ENCODE data around the gene ATG13. TPM values are rescaled to one million over a fixed set of nuclear protein-coding genes. Genes with fewer than 3 reads are reported as not detected.

Gene ATG13
- polyA plus RNA-seq, 1 donor from 2014 or later, result 55.7 TPM

DNA sequence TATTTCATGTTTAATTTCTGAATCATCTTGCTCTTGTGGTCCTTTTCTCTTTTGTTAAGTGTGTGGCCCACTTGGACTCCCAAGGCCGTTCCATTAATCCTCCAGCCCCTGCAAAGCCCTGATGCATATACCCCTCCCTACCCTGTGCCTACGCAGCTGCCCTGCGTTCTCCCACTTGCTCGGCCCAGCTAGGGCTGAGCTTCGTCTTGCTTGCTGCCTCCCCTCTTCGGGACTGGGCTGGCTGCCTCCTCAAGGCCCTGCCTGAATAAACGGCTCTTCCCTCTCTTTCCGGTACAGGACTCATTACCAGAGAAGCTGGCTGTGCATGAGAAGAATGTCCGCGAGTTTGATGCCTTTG is 54.6 kb downstream of the ATG13 start:
- Mint-ChIP-seq H3K27ac (peak overlapping the region in 1 of 3 donors; percentile 76), H3K36me3 (peaks cover 4% of the 10 kb centered on the region), H3K4me1 (peaks cover 11 to 17% (median 13%) of the 10 kb centered on the region in 3 donors), H3K9me3 (no peaks in the 10 kb centered on the region), H3K4me3 (no peak overlapping the region), H3K27me3 (no peaks in the 10 kb centered on the region)

DNA sequence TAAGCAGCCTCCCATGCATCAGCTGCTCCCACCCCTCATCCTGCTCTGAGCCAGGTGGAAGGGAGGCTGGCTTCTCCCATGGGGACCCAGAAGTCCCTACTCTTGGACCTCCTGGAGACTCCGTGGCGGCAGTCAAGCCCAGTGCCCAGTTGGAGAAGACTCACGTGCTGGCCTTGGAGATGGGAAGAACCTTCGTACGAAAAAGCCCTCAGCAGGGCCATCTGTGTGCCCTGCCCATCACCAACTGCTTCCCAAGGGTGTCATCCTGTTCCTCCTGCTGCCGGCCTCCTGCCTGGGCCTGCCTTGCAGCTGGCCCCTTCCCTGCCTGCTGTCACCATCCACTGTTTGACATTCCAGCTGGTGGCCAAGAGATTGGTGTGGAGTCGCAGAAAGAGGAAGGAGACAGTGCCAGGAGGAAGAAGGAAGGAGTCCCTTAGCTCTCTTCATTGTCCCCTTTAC is 55.1 kb downstream of the ATG13 start:
- H3K4me3 Mint-ChIP-seq, result no peak overlapping the region
- peak overlapping the region in 1 of 3 donors; percentile 18 for H3K27ac Mint-ChIP-seq

DNA sequence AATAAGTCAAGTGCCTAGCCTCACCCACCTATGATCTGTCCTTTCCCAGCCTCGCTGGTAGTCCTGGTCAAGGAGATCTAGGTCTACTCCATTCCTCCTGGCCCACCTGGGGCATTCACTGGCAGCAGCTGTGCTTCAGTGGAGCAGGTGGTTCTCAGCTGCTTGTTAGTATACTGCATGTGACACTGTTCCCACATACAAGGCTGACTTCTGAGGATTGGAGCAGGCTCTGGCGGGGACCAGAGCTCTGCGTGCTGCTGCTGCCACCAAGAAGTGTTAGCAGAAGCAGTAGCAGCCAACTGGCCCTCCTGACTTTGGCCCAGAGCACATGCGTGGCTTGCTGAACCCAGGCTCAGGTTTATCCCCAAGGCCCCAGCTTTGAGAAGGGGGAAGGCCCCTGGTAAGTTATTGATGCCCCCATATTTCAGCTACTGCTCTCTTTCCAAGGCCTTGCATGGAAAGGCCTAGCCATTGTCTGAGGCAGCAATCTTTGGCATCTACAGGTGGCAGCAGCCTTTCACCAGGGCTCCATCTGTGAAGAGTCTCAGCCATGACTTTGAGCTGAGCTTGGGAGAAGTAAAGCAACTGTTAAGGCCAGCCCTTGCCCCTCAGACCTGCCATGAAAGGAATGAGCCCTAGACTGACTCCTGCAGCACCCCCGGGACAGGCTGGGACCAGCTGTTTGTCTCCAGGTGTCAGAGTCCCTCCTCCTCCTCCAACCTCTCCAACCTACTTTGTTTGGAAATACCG is 56.5 kb downstream of the ATG13 start:
- peaks cover 4% of the 10 kb centered on the region for H3K36me3 Mint-ChIP-seq
- no peaks in the 10 kb centered on the region for H3K27me3 Mint-ChIP-seq
- peaks cover 16 to 22% (median 18%) of the 10 kb centered on the region in 3 donors for H3K4me1 Mint-ChIP-seq
- H3K27ac Mint-ChIP-seq, result peak overlapping the region in 2 of 3 donors; percentile 81 to 92
- no peaks in the 10 kb centered on the region for H3K9me3 Mint-ChIP-seq
- peak overlapping the region in 2 of 4 donors; percentile 5 to 71 for H3K4me3 Mint-ChIP-seq

More for the DNA sequence above, 55.1 kb downstream of the ATG13 start:
- Mint-ChIP-seq H3K4me1 (peaks cover 16 to 22% (median 16%) of the 10 kb centered on the region in 3 donors), H3K9me3 (no peaks in the 10 kb centered on the region), H3K27me3 (no peaks in the 10 kb centered on the region), H3K36me3 (peaks cover 4% of the 10 kb centered on the region)

DNA sequence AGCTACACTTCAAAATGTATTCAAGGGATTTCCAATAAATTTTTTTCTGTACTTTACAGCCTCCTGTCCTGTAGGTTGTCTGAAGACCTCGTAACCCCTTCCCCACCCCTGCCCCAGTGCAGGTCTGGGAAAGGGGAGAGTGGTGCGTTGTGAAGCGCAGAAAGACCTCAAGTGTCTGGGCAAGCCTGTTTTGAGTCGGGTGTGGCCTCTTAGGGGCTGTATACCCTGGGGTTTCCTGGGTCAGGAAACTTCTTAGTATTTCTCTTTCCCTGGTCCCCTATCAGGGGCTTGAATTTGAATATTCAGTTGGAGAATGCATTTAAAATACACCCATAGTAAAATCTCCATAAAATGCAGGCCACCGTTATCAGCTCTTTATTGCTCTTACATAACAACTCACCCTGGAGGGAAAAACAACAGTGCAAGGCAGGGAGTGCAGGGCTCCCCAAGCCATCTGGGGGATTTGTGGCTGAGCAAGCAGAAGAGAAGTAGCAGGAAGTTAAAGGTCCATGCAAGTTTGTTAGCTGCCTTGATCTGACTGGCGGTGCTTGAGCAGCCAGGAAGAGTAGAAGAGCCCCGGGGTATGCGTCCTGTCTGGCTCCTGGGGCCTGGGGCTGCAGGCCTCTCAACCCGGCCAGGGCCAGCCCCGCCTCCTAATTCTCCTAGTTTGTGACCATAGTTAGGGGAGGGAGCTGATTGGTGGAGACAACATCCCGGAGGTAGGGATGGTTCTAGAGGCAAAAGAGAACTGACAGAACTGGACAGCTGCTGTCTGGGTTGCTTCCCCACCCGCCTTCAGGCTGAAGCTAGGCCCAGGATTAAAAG is 57.3 kb downstream of the ATG13 start:
- Mint-ChIP-seq H3K27ac (peak overlapping the region; percentile 81 to 92 (median 91)), H3K36me3 (peaks cover 4% of the 10 kb centered on the region)

DNA sequence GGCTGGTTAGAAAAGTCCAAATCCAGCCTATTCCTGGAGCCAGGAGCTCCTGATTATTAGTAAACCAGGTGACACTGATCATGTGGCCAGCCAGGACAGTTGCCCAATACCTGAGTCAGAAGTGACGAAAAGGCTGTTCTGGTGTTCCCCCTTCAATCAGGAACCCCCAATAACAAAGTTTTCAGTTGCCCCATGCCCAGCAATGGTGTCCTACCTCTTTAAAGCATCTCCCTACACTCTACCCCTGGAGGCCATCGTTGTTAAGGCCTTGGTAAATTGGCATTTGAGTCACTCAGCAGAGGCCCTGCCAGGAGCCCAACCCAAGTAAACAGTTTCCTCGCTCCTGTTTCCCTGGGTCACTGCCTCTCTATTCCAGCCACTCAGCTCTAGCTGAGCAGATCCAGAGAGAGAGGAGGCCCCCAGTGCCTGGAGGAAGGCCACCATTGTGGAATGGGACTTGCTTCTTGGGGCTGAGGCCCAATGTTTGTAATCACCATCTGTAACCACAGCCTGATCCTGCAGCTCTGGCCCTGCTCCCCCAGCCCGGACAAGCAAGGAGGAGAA is 58.0 kb downstream of the ATG13 start:
- Mint-ChIP-seq H3K27me3 (no peaks in the 10 kb centered on the region), H3K4me1 (peaks cover 16 to 22% (median 18%) of the 10 kb centered on the region in 3 donors), H3K4me3 (no peak overlapping the region), H3K36me3 (peaks cover 4% of the 10 kb centered on the region), H3K9me3 (no peaks in the 10 kb centered on the region), H3K27ac (peak overlapping the region; percentile 4 to 92 (median 91))

More for the DNA sequence above, 57.3 kb downstream of the ATG13 start:
- Mint-ChIP-seq H3K9me3 (no peaks in the 10 kb centered on the region), H3K27me3 (no peaks in the 10 kb centered on the region), H3K4me3 (peak overlapping the region in 2 of 4 donors; percentile 62 to 71), H3K4me1 (peaks cover 16 to 22% (median 18%) of the 10 kb centered on the region in 3 donors)

DNA sequence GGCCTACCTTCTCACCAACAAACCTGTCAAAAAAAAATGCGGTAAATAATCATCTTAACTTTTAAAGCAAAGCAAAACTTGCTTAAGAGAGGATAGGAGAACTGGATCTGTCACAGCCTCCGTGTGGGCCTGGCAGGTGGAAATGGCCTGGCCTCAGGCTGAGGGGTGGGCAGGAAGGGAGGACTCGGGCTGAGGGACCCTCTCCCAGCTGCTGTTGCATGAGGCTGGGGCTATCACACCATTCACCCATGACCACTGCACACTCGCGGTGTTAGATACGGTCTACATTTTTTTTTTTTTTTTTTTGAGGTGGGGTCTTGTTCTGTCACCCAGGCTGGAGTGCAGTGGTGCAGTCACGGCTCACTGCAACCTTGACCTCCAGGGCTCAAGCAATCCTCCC is 58.6 kb downstream of the ATG13 start:
- Mint-ChIP-seq H3K9me3 (no peaks in the 10 kb centered on the region), H3K27ac (peak overlapping the region in 2 of 3 donors; percentile 4 to 92), H3K36me3 (peaks cover 4% of the 10 kb centered on the region), H3K4me1 (peaks cover 16 to 21% (median 17%) of the 10 kb centered on the region in 3 donors), H3K27me3 (no peaks in the 10 kb centered on the region), H3K4me3 (peak overlapping the region in 1 of 4 donors; percentile 52)

DNA sequence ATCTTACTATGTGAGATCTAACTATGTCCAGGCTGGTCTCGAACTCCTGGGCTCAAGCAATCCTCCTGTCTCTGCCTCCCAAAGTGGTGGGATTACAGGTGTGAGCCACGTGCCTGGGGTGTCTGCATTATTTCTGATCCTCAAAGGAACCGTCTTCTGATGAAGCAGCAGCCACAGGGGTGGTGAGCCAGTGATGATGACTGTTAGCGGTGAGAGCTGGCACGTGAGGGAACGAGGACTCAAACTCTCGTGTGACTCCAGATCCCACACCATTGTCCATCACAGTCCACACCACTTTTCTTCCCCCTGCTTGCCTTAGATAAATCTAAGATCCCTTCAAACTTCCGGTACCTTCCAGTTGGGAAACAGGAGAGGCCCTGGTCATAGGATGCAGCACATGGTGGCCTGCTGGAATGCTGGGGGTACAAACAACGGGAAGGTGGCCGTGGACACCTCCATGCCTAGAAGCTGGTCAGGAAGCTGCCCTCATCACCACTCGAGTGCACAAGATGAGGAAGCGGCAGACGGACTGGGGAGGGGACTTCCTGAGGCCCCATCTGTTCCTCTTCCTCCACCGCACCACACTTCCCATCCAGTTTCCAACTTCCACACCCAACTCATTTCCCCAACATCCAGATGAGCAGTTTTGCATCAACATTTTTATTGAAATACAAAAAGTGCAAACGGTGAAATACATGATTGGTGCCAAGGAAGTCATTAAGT is 59.2 kb downstream of the ATG13 start:
- Mint-ChIP-seq H3K36me3 (peaks cover 4% of the 10 kb centered on the region), H3K9me3 (no peaks in the 10 kb centered on the region), H3K4me3 (peak overlapping the region in 2 of 4 donors; percentile 34 to 74), H3K27ac (peak overlapping the region; percentile 35 to 81 (median 44)), H3K4me1 (peaks cover 15 to 20% (median 16%) of the 10 kb centered on the region in 3 donors), H3K27me3 (no peaks in the 10 kb centered on the region)

DNA sequence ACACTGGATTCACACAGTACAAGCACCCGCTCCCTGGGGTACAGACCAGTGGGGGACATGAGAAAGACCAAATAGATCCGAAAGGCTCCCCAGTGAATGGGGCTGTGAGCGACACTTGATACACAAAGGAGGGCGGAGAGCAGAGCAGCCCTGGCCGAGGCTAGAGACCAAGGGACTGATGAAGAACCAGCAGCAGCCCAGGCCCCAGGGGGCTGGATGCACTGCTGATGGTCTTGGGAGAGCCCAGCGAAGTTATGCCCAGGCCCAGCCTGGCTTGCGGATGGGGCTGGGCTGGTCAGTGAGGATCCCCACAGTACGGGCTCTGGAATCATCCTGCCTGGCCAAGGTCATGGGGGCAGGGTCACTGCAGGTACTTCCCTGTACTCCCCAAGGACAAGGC is 59.8 kb downstream of the ATG13 start:
- H3K9me3 Mint-ChIP-seq, result no peaks in the 10 kb centered on the region
- peaks cover 4% of the 10 kb centered on the region for H3K36me3 Mint-ChIP-seq
- H3K4me1 Mint-ChIP-seq, result peaks cover 15 to 20% (median 16%) of the 10 kb centered on the region in 3 donors
- H3K4me3 Mint-ChIP-seq, result peak overlapping the region in 1 of 4 donors; percentile 74
- H3K27ac Mint-ChIP-seq, result peak overlapping the region; percentile 35 to 81 (median 44)
- H3K27me3 Mint-ChIP-seq, result no peaks in the 10 kb centered on the region

DNA sequence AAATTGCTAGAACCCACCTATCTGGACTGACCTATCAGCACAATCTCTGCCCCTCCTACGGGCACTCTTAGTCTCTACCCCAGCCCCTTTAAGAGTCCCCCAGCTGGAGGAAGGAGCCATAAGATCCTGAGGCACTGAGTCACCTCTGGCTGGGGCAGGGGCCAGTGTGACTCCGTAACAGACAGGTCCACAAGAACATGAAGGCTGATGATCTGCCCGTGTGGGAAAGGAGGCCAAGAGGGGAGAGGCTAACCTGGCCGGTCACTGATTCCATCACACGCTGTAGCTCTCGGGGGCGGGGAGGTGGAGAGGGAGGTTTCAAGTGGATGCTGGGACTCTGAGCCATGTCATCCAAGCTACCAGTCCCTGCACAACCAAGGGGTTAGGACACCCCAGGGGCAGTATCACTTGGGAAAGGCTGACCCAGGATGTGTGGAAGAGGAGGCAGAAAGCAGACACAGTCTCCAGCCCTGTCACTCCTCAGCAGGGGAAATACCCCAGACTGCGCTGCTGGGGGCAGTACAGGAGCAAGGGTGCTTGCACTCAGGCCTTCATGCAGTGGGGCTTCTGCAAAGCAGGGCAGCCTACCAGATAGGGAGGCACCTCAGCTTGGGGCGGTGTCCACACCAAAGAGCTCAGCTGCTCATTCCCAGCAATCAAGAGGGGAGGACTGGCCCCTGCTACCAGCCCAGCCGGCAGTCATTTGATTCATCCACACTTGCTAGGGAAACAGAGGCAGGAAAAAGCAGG is 60.8 kb downstream of the ATG13 start:
- Mint-ChIP-seq H3K4me1 (peaks cover 15 to 20% (median 16%) of the 10 kb centered on the region in 3 donors), H3K9me3 (no peaks in the 10 kb centered on the region), H3K27me3 (no peaks in the 10 kb centered on the region), H3K4me3 (no peak overlapping the region), H3K27ac (peak overlapping the region in 2 of 3 donors; percentile 16 to 36), H3K36me3 (peaks cover 2% of the 10 kb centered on the region)

DNA sequence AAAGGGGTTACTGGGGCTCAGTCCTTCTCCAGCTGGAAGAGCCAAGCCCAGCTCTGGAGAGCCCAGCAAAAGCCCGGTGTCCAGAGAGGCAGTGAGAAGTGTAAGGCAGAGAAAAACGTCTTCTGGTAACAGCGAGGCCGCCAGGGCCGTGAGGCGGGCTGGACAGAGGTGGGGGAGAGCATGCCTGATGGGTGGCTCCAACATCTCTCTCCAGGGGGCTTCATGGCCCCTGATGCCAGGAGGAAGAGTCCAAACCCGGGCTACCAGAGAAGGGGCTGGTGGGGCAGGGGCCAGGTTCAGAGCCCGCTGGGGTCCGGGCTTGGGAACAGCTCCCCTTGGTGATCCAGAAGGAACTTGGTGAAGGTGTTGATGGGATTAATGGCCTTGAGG is 61.4 kb downstream of the ATG13 start:
- H3K4me1 Mint-ChIP-seq, result peaks cover 15 to 20% (median 16%) of the 10 kb centered on the region in 3 donors
- H3K27ac Mint-ChIP-seq, result no peak overlapping the region
- H3K27me3 Mint-ChIP-seq, result no peaks in the 10 kb centered on the region
- H3K4me3 Mint-ChIP-seq, result peak overlapping the region in 1 of 4 donors; percentile 43
- H3K9me3 Mint-ChIP-seq, result no peaks in the 10 kb centered on the region
- H3K36me3 Mint-ChIP-seq, result peaks cover 2% of the 10 kb centered on the region

DNA sequence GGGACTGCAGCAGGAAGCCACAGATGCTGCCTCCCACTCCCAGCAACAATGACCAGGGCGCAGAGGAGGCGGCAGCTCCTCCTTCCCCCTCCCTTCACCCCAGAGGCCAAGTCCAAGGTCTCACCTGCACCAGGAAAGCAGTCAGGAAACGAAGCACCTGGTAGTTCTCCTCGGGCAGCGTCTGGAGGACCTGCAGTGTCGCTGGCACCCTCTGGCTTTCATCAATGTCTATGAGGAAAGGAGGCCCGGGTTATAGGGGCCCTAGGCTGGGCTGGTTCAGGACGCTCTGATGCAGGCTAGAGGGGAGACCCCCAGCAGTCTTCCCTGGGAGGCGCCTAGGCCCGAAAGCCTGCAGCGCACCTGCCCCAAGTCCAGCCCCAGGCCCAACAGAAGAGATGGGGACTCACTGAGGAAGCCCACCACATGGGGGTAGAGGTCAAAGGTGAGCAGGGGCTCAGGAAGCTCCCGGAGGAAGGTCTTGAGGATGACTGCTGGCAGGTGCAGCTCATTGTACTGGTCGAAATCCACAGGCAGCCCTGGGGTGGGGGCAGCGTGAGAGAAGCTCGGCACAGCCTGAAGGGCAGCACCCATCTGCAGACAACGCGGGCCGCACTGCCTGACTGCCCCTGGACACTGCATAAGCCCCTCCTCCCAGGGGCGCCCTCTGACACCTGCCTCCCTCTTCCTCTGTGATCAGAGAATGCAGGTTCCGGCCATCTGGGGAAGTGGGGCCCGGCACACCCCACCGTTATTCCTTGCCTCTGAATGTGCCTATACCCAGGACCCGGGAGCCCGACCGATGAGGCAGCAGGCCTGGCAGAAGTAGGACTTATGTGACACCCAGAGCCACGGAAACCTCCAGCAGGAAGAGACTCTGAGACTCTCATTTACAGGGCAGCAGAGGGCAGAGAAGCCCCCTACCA is 62.1 kb downstream of the ATG13 start:
- Mint-ChIP-seq H3K36me3 (peaks cover 2% of the 10 kb centered on the region), H3K27ac (no peak overlapping the region), H3K4me1 (peaks cover 13 to 17% (median 15%) of the 10 kb centered on the region in 3 donors), H3K4me3 (no peak overlapping the region), H3K27me3 (no peaks in the 10 kb centered on the region), H3K9me3 (no peaks in the 10 kb centered on the region)

DNA sequence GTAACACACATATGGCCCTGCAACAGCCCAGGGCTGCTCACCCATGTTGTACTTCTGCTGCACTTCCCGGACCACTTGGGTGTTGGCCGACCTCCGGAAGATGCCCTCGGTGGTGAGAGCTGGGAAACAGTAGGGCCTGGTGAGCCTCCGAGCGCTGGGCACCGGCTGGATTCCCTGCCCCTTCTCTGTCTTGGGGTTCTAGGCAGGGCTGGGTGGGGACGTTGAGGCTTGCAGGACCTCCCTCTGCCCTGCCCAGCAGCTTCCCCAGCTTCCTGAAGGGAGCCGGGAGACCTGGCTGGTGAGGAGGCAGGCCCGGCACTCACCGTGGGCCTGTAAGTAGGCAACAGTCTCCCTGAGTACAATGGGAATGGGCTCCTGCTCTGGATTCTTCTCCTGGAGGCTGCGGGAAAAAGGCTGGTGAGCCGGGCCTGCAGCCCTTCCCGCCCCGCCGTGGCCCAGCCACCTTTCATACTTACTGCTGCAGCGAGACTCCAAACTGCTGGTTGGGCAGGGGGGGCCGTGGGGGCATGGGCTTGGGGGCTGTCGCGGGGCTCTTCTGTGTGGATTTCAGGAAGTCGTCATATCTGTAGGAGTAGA is 62.9 kb downstream of the ATG13 start:
- Mint-ChIP-seq H3K4me1 (peaks cover 9 to 13% (median 9%) of the 10 kb centered on the region in 3 donors), H3K9me3 (no peaks in the 10 kb centered on the region), H3K4me3 (no peak overlapping the region), H3K27ac (peak overlapping the region; percentile 46 to 70 (median 62)), H3K36me3 (peaks cover 2% of the 10 kb centered on the region), H3K27me3 (no peaks in the 10 kb centered on the region)

DNA sequence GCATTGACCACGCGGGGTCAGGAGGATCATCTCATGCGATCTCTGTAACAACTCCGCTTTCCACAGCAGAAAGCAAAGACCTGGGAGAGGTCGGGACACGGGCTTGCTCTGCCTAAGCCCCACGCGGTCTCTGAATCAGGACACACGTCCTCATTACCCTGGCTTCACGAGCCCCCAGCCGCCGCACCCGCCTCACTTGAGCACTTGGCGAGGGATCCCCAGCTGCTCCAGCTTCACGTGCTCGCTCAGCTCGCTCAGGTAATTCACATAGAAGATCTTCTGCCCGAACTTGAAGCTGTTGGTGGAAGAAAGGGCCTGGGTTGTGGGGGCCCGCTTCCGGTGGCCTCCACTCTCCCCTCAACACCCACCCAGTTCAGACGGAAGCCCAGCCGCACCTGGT is 63.5 kb downstream of the ATG13 start:
- Mint-ChIP-seq H3K27ac (peak overlapping the region; percentile 46 to 70 (median 62)), H3K36me3 (peaks cover 2% of the 10 kb centered on the region), H3K4me1 (peaks cover 9 to 12% (median 9%) of the 10 kb centered on the region in 3 donors), H3K9me3 (no peaks in the 10 kb centered on the region), H3K27me3 (no peaks in the 10 kb centered on the region), H3K4me3 (no peak overlapping the region)

Data from IgD-negative memory B cell (primary cell).